IMR-90 (cell line): ENCODE data around the gene DCTN2. TPM values are rescaled to one million over a fixed set of nuclear protein-coding genes. Genes with fewer than 3 reads are reported as not detected.

Source experiments
- ATAC-seq: fragments of 200-7000 bp; cut with Tn5 transposase; 2 replicates; pipeline ENCODE4 v1.9.1; 2020; ENCODE audit warnings: low read depth, mild to moderate bottlenecking, moderate library complexity
- BruUV-seq: library from RNA; stranded (reverse); fragments of 400-500 nt; replicated peaks from 2 replicates; lab custom pipeline; 2021; lab: Mats Ljungman, UMichigan
- CTCF ChIA-PET: fragments of 300-600 bp; formaldehyde crosslinking; extraction: SDS; loops from one replicate; lab custom pipeline; 2021; ENCODE audit warnings: antibody characterized with exemption; lab: Yijun Ruan, JAX
- POLR2A ChIA-PET: fragments of 300-600 bp; sonication (Branson Sonifier 250); formaldehyde crosslinking; loops from one replicate; lab custom pipeline; 2022; ENCODE audit warnings: antibody characterized with exemption; ENCODE audit not compliant: unreplicated experiment; lab: Charles Lee
- DNase-seq: peaks from one replicate; pipeline ENCODE4 v3.0.0; 2013
- H2AFZ ChIP-seq: replicated peaks from 2 replicates; pipeline ENCODE3; 2013; ENCODE audit warnings: low read length, mild to moderate bottlenecking; ENCODE audit not compliant: poor library complexity
- H2AK5ac ChIP-seq: 2 replicates; pipeline ENCODE4 v1.6.1; 2013; ENCODE audit warnings: low read depth, low read length, inconsistent platforms
- H2AK9ac ChIP-seq: replicated peaks from 2 replicates; pipeline ENCODE3; 2013; ENCODE audit warnings: mild to moderate bottlenecking, low read depth, low read length, moderate library complexity; ENCODE audit not compliant: poor library complexity
- H2BK120ac ChIP-seq: 2 replicates; pipeline ENCODE4 v1.6.1; 2013; ENCODE audit warnings: low read depth, low read length, inconsistent platforms
- H2BK15ac ChIP-seq: 3 replicates; pipeline ENCODE4 v1.6.1; 2013; ENCODE audit warnings: low read depth, low read length, inconsistent platforms
- H2BK20ac ChIP-seq: 2 replicates; pipeline ENCODE4 v1.6.1; 2013; ENCODE audit warnings: low read depth, mild to moderate bottlenecking, inconsistent platforms, low read length, moderate library complexity
- H2BK5ac ChIP-seq: 2 replicates; pipeline ENCODE4 v1.6.1; 2013; ENCODE audit warnings: mild to moderate bottlenecking, low read depth, low read length, inconsistent platforms; ENCODE audit not compliant: poor library complexity, severe bottlenecking
- H3K14ac ChIP-seq: replicated peaks from 2 replicates; pipeline ENCODE4 v1.6.1; 2013; ENCODE audit warnings: low read depth, low read length, inconsistent platforms
- H3K18ac ChIP-seq: 2 replicates; pipeline ENCODE4 v1.6.1; 2013; ENCODE audit warnings: low read depth, low read length, control low read depth
- H3K23ac ChIP-seq: 2 replicates; pipeline ENCODE4 v1.6.1; 2013; ENCODE audit warnings: low read depth, low read length, inconsistent platforms
- H3K27ac ChIP-seq: 2 replicates; pipeline ENCODE4 v1.5.1; 2013; ENCODE audit warnings: mild to moderate bottlenecking, control low read depth, low read length; ENCODE audit not compliant: insufficient read depth
- H3K27me3 ChIP-seq: 2 replicates; pipeline ENCODE4 v1.6.1; 2013; ENCODE audit warnings: low read length; ENCODE audit not compliant: control insufficient read depth, insufficient read depth
- H3K36me3 ChIP-seq: 2 replicates; pipeline ENCODE4 v1.6.1; 2013; ENCODE audit warnings: low read length, mixed read lengths; ENCODE audit not compliant: control insufficient read depth, insufficient read depth
- H3K4ac ChIP-seq: 2 replicates; pipeline ENCODE4 v1.6.1; 2013; ENCODE audit warnings: low read depth, low read length, inconsistent platforms
- H3K4me1 ChIP-seq: 2 replicates; pipeline ENCODE4 v1.6.1; 2013; ENCODE audit warnings: low read length, mixed read lengths; ENCODE audit not compliant: control insufficient read depth, insufficient read depth
- H3K4me2 ChIP-seq: 2 replicates; pipeline ENCODE4 v1.6.1; 2013; ENCODE audit warnings: low read depth, mild to moderate bottlenecking, control low read depth, low read length, moderate library complexity
- H3K4me3 ChIP-seq: 2 replicates; pipeline ENCODE4 v1.5.1; 2013; ENCODE audit warnings: low read depth, mild to moderate bottlenecking, control low read depth, low read length, moderate library complexity; ENCODE audit not compliant: insufficient read depth
- H3K56ac ChIP-seq: 2 replicates; pipeline ENCODE4 v1.6.1; 2013; ENCODE audit warnings: low read length, inconsistent platforms; ENCODE audit not compliant: insufficient read depth; ENCODE audit errors: extremely low read depth
- H3K79me1 ChIP-seq, 2 experiments: 2 replicates each; pipeline ENCODE4 v1.6.1; 2013; ENCODE audit warnings: low read length in 2 of 2, inconsistent platforms in 1 of 2, low read depth in 1 of 2
- H3K9ac ChIP-seq: 2 replicates; pipeline ENCODE4 v1.6.1; 2013; ENCODE audit warnings: low read depth, low read length, control low read depth
- H3K9me1 ChIP-seq: 2 replicates; pipeline ENCODE4 v1.6.1; 2013; ENCODE audit warnings: low read length, inconsistent platforms; ENCODE audit not compliant: insufficient read depth
- H3K9me3 ChIP-seq: 2 replicates; pipeline ENCODE4 v1.6.1; 2013; ENCODE audit warnings: low read length; ENCODE audit not compliant: control insufficient read depth, insufficient read depth
- H4K20me1 ChIP-seq: 2 replicates; pipeline ENCODE4 v1.6.1; 2013; ENCODE audit warnings: low read length, inconsistent platforms; ENCODE audit not compliant: insufficient read depth
- H4K5ac ChIP-seq: 2 replicates; pipeline ENCODE4 v1.6.1; 2013; ENCODE audit warnings: mild to moderate bottlenecking, low read depth, low read length, control low read depth
- H4K8ac ChIP-seq, 2 experiments: 2 replicates each; pipeline ENCODE4 v1.6.1; 2013; ENCODE audit warnings: low read depth in 2 of 2, low read length in 2 of 2, control low read depth in 1 of 2, inconsistent platforms in 1 of 2
- H4K91ac ChIP-seq: 2 replicates; pipeline ENCODE4 v1.6.1; 2013; ENCODE audit warnings: low read depth, low read length, inconsistent platforms; ENCODE audit not compliant: insufficient read depth
- BHLHE40 ChIP-seq: fragments of 150-350 bp; IDR thresholded peaks from 2 replicates; pipeline ENCODE4 v1.6.1; 2016; ENCODE audit warnings: mild to moderate bottlenecking, low read depth, low read length
- CEBPB ChIP-seq: IDR thresholded peaks from 2 replicates; pipeline ENCODE4 v1.6.1; 2012; ENCODE audit warnings: low read depth, low read length, improper control_type of control experiment
- CHD1 ChIP-seq: IDR thresholded peaks from 2 replicates; pipeline ENCODE4 v1.6.1; 2012; ENCODE audit warnings: low read depth, low read length, improper control_type of control experiment
- FOS ChIP-seq: fragments of 150-350 bp; IDR thresholded peaks from 2 replicates; pipeline ENCODE4 v1.6.1; 2016; ENCODE audit warnings: low read depth, low read length
- MAFK ChIP-seq: IDR thresholded peaks from 2 replicates; pipeline ENCODE4 v1.6.1; 2012; ENCODE audit warnings: low read depth, low read length, improper control_type of control experiment
- MAZ ChIP-seq: IDR thresholded peaks from 2 replicates; pipeline ENCODE4 v1.6.1; 2012; ENCODE audit warnings: low read depth, mild to moderate bottlenecking, low read length, improper control_type of control experiment, moderate library complexity, borderline replicate concordance
- MXI1 ChIP-seq: IDR thresholded peaks from 2 replicates; pipeline ENCODE4 v1.6.1; 2012; ENCODE audit warnings: low read depth, mild to moderate bottlenecking, low read length, moderate library complexity, borderline replicate concordance
- NFE2L2 ChIP-seq: fragments of 150-350 bp; IDR thresholded peaks from 2 replicates; pipeline ENCODE4 v1.6.1; 2016; ENCODE audit warnings: low read depth, mild to moderate bottlenecking, low read length
- POLR2A ChIP-seq: IDR thresholded peaks from 2 replicates; pipeline ENCODE4 v1.6.1; 2012; ENCODE audit warnings: mild to moderate bottlenecking, low read depth, low read length
- RAD21 ChIP-seq: IDR thresholded peaks from 2 replicates; pipeline ENCODE4 v1.6.1; 2012; ENCODE audit warnings: low read length, improper control_type of control experiment
- RCOR1 ChIP-seq: IDR thresholded peaks from 2 replicates; pipeline ENCODE4 v1.6.1; 2012; ENCODE audit warnings: mild to moderate bottlenecking, low read length, improper control_type of control experiment; ENCODE audit not compliant: insufficient replicate concordance
- RFX5 ChIP-seq: IDR thresholded peaks from 2 replicates; pipeline ENCODE4 v1.8.0; 2012; ENCODE audit warnings: low read depth, mild to moderate bottlenecking, low read length, moderate library complexity
- SMC3 ChIP-seq: fragments of 150-350 bp; IDR thresholded peaks from 2 replicates; pipeline ENCODE4 v1.6.1; 2016; ENCODE audit warnings: low read depth, mild to moderate bottlenecking, antibody characterized with exemption, low read length, moderate library complexity
- WGBS, 2 experiments: methylation state at CpG; one replicate each; pipeline versions ENCODE4 v1.1.5 to v1.1.7; 2013; ENCODE audit warnings: missing lambda C conversion rate in 2 of 2; ENCODE audit not compliant: insufficient read length in 1 of 2; ENCODE audit errors: extremely low coverage in 2 of 2; 5-methylcytosine and 5-hydroxymethylcytosine counted together
- dilution Hi-C: fragments of 300-500 bp; cut with HindIII; formaldehyde crosslinking; loops from one replicate; pipeline ENCODE4 v1.14.3; 2018; ENCODE audit warnings: low sequenced_read_pairs; ENCODE audit not compliant: unreplicated experiment
- in situ Hi-C: fragments of 300-500 bp; cut with MboI; formaldehyde crosslinking; loops from 3 replicates; pipeline ENCODE4 v1.14.3; 2019; ENCODE audit warnings: low sequenced_read_pairs, inconsistent platforms, mixed read lengths
- intact Hi-C: fragments of 100-400 bp; cut with micrococcal nuclease; formaldehyde crosslinking; loops from 2 replicates; pipeline ENCODE4 v1.10.0; 2022
- polyA plus RNA-seq, 3 experiments: library from polyadenylated mRNA; depleted of rRNA; stranded (reverse); fragments of >200 nt; gene quantifications; 2 replicates each; pipeline ENCODE4 v1.2.3, GENCODE V29; 2012; ENCODE audit warnings: low replicate concordance in 1 of 3
- total RNA-seq: library from RNA; depleted of rRNA; stranded (reverse); fragments of >200 nt; gene quantifications from 2 replicates; pipeline ENCODE4 v1.2.3, GENCODE V29; 2012
- TF ChIP-seq, protein P1 (sequence below): fragments of 150-350 bp; IDR thresholded peaks from 2 replicates; pipeline ENCODE4 v1.6.1; 2017; ENCODE audit warnings: mild to moderate bottlenecking, antibody characterized with exemption, low read length, low read depth
- TF ChIP-seq, protein P2 (sequence below): fragments of 150-350 bp; IDR thresholded peaks from 2 replicates; pipeline ENCODE4 v1.6.1; 2016; ENCODE audit warnings: low read depth, mild to moderate bottlenecking, low read length, moderate library complexity, borderline replicate concordance
- TF ChIP-seq, protein P3 (sequence below): conservative IDR thresholded peaks from 2 replicates; pipeline ENCODE4 v1.5.1; 2012; ENCODE audit warnings: mild to moderate bottlenecking, low read depth, low read length, improper control_type of control experiment

The DCTN2 gene
- total and polyA plus RNA-seq, 2 of the 4 experiments (the other 2 are of a cell fraction), result 125 to 130 TPM

DNA sequence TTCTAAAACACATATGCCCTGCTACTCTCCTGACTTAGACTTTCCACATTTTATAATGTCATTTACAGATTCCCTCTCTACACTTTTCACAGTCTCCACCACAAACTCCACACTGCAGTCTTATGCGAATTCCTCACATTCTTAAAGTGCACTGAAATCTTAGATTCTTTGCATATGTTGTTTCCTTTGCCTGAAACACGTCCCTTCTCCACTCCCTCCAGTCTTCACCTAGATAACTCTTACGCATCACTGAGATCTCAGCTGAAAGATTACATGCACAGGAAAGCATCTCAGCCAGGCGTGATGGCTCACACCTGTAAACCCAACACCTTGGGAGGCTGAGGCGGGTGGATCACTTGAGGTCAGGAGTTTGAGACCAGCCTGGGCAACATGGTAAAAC, 63.5 kb downstream of the DCTN2 start:
- Histone ChIP-seq H2BK120ac (no peak overlapping the region), H3K14ac (no peak overlapping the region), H4K20me1 (no peaks in the 10 kb centered on the region), H3K4me1 (peaks cover 4% of the 10 kb centered on the region), H2BK5ac (peak overlapping the region; percentile 55), H2AK9ac (no peak overlapping the region), H3K18ac (no peak overlapping the region), H3K9me3 (no peaks in the 10 kb centered on the region), H3K56ac (no peak overlapping the region), H3K4ac (0 out of 2 replicates have a peak overlapping the region, but pooled peaks have one; percentile 24), H3K4me3 (no peak overlapping the region), H3K36me3 (no peaks in the 10 kb centered on the region), H2BK15ac (no peak overlapping the region), H3K4me2 (no peak overlapping the region), H3K9ac (no peak overlapping the region), H4K8ac (0 out of 4 replicates have a peak overlapping the region, but pooled peaks of 1 of the 2 experiments have one; percentile 65), H2AFZ (no peak overlapping the region), H3K23ac (no peak overlapping the region), H3K9me1 (peaks cover 5% of the 10 kb centered on the region; the same call in 1 of the 2 replicates), H2AK5ac (no peak overlapping the region), H3K79me1 (peaks cover 3 to 10% of the 10 kb centered on the region in 2 experiments; a peak in 3 of 4 replicates), H3K27me3 (peaks cover 11% of the 10 kb centered on the region; the same call in 1 of the 2 replicates), H2BK20ac (peak overlapping the region; percentile 56; the same call in 1 of the 2 replicates), H4K91ac (no peak overlapping the region), H4K5ac (no peak overlapping the region), H3K27ac (peak overlapping the region; percentile 42; the same call in 1 of the 2 replicates)
- ChIA-PET CTCF (no interaction called here), POLR2A (no interaction called here)
- ATAC-seq (peak; percentile 60), DNase-seq (peak; percentile 69)
- intact Hi-C loops, result loop anchor here (1.0 kb wide), 1 partner anchor 24 kb away; the partner anchor contains the start of gene GLI1
- TF ChIP-seq BHLHE40 (no peak), CEBPB (no peak), RFX5 (no peak), MXI1 (no peak), RAD21 (no peak), RCOR1 (no peak), POLR2A (no peak), FOS (no peak), MAFK (no peak), NFE2L2 (no peak), SMC3 (no peak), CHD1 (no peak), MAZ (no peak)
- TF ChIP-seq, protein P1, sequence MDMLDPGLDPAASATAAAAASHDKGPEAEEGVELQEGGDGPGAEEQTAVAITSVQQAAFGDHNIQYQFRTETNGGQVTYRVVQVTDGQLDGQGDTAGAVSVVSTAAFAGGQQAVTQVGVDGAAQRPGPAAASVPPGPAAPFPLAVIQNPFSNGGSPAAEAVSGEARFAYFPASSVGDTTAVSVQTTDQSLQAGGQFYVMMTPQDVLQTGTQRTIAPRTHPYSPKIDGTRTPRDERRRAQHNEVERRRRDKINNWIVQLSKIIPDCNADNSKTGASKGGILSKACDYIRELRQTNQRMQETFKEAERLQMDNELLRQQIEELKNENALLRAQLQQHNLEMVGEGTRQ, result no peak
- TF ChIP-seq, protein P2, sequence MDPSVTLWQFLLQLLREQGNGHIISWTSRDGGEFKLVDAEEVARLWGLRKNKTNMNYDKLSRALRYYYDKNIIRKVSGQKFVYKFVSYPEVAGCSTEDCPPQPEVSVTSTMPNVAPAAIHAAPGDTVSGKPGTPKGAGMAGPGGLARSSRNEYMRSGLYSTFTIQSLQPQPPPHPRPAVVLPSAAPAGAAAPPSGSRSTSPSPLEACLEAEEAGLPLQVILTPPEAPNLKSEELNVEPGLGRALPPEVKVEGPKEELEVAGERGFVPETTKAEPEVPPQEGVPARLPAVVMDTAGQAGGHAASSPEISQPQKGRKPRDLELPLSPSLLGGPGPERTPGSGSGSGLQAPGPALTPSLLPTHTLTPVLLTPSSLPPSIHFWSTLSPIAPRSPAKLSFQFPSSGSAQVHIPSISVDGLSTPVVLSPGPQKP, result no peak
- TF ChIP-seq, protein P3, sequence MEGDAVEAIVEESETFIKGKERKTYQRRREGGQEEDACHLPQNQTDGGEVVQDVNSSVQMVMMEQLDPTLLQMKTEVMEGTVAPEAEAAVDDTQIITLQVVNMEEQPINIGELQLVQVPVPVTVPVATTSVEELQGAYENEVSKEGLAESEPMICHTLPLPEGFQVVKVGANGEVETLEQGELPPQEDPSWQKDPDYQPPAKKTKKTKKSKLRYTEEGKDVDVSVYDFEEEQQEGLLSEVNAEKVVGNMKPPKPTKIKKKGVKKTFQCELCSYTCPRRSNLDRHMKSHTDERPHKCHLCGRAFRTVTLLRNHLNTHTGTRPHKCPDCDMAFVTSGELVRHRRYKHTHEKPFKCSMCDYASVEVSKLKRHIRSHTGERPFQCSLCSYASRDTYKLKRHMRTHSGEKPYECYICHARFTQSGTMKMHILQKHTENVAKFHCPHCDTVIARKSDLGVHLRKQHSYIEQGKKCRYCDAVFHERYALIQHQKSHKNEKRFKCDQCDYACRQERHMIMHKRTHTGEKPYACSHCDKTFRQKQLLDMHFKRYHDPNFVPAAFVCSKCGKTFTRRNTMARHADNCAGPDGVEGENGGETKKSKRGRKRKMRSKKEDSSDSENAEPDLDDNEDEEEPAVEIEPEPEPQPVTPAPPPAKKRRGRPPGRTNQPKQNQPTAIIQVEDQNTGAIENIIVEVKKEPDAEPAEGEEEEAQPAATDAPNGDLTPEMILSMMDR, result no peak
- dilution Hi-C loops, result no loop called here
- WGBS, 2 experiments, result 60% methylated on average over 1 of the region's 5 CpGs; no CpG with 5 or more reads in 1 of the 2 experiments
- BruUV-seq, result no TSS peak
- in situ Hi-C loops, result no loop called here
